Ishikawa (cell line): ENCODE measurements around the gene FTH1.

Experiments used
- CEBPB ChIP-seq: IDR thresholded peaks from 2 replicates; pipeline ENCODE4 v1.6.1; 2012
- CREB1 ChIP-seq: IDR thresholded peaks from 2 replicates; pipeline ENCODE4 v1.6.1; 2012; ENCODE audit warnings: low read depth
- EP300 ChIP-seq: IDR thresholded peaks from 2 replicates; pipeline ENCODE4 v1.6.1; 2012; ENCODE audit warnings: borderline replicate concordance
- FOXM1 ChIP-seq: IDR thresholded peaks from 2 replicates; pipeline ENCODE4 v1.6.1; 2012; ENCODE audit warnings: low read depth, borderline replicate concordance
- RAD21 ChIP-seq: IDR thresholded peaks from 2 replicates; pipeline ENCODE4 v1.6.1; 2012; ENCODE audit warnings: low read depth
- REST ChIP-seq: IDR thresholded peaks from 2 replicates; pipeline ENCODE4 v1.6.1; 2012; ENCODE audit warnings: low read depth, mild to moderate bottlenecking
- TEAD4 ChIP-seq: IDR thresholded peaks from 2 replicates; pipeline ENCODE4 v1.6.1; 2012
- YY1 ChIP-seq: IDR thresholded peaks from 2 replicates; pipeline ENCODE4 v1.6.1; 2012; ENCODE audit warnings: low read depth

GRCh38 chr11:61946894-61947293 lies 20.5 kb downstream of the FTH1 start:
- TF ChIP-seq YY1: no peak
- TF ChIP-seq CREB1: no peak
- TF ChIP-seq TEAD4: no peak
- TF ChIP-seq CEBPB: no peak
- TF ChIP-seq EP300: no peak
- TF ChIP-seq FOXM1: no peak
- TF ChIP-seq REST: no peak
- TF ChIP-seq RAD21: no peak
